CD14-positive monocyte (primary cell): ENCODE data around the gene RAB28. TPM values are rescaled to one million over a fixed set of nuclear protein-coding genes. Genes with fewer than 3 reads are reported as not detected.

Experiments
- DNase-seq, 3 donors: peaks; one replicate each; pipeline ENCODE4 v3.0.0-alpha.2; 2011 to 2022
- H2AFZ ChIP-seq: 2 replicates; pipeline ENCODE4 v1.6.0; 2012; ENCODE audit warnings: mild to moderate bottlenecking, low read depth, low read length, inconsistent platforms; ENCODE audit not compliant: insufficient read depth, poor library complexity, severe bottlenecking
- H3K27ac ChIP-seq, 2 donors: 1 replicate in 1 of 2; 2 replicates in 1 of 2; pipeline ENCODE4 v1.5.1; 2012 to 2013; ENCODE audit warnings: low read length in 2 of 2, control low read depth in 1 of 2, inconsistent platforms in 1 of 2, low read depth in 1 of 2, mild to moderate bottlenecking in 1 of 2
- H3K27me3 ChIP-seq, 2 donors: one replicate each; pipeline versions ENCODE4 v1.6.0 to v1.6.1; 2011 to 2013; ENCODE audit warnings: low read length in 2 of 2; ENCODE audit not compliant: control insufficient read depth in 2 of 2, insufficient read depth in 2 of 2
- H3K36me3 ChIP-seq, 2 donors: replicated peaks in 1 of 2; 1 replicate in 1 of 2; 2 replicates in 1 of 2; pipeline versions ENCODE4 v1.5.1 to v1.6.1; 2012 to 2013; ENCODE audit warnings: low read length in 2 of 2, control low read depth in 1 of 2, inconsistent platforms in 1 of 2, mild to moderate bottlenecking in 1 of 2; ENCODE audit not compliant: insufficient read depth in 2 of 2, control insufficient read depth in 1 of 2
- H3K4me1 ChIP-seq, 2 donors: 1 replicate in 1 of 2; 2 replicates in 1 of 2; pipeline versions ENCODE4 v1.5.1 to v1.6.1; 2012 to 2013; ENCODE audit warnings: low read length in 2 of 2, control low read depth in 1 of 2, inconsistent platforms in 1 of 2, mild to moderate bottlenecking in 1 of 2, moderate library complexity in 1 of 2; ENCODE audit not compliant: insufficient read depth in 2 of 2, control insufficient read depth in 1 of 2
- H3K4me2 ChIP-seq: replicated peaks from 2 replicates; pipeline ENCODE3; 2012; ENCODE audit warnings: low read length, moderate library complexity, mild to moderate bottlenecking; ENCODE audit not compliant: poor library complexity, severe bottlenecking; ENCODE audit errors: extremely low read depth
- H3K4me3 ChIP-seq, 3 experiments: fragments of 200-600 bp in 1 of 3; sonication (generic) in 1 of 3; replicated peaks in 1 of 3; 1 replicate in 2 of 3; 2 replicates in 1 of 3; pipeline ENCODE4 v1.5.1; 2011 to 2013; ENCODE audit warnings: low read length in 3 of 3, mild to moderate bottlenecking in 3 of 3, control low read depth in 2 of 3, low read depth in 2 of 3, inconsistent platforms in 1 of 3, moderate library complexity in 1 of 3
- H3K79me2 ChIP-seq: 2 replicates; pipeline ENCODE4 v1.6.0; 2012; ENCODE audit warnings: mild to moderate bottlenecking, control low read depth, inconsistent platforms, low read length, moderate library complexity; ENCODE audit not compliant: insufficient read depth
- H3K9ac ChIP-seq: 2 replicates; pipeline ENCODE4 v1.6.0; 2017; ENCODE audit warnings: low read length, mild to moderate bottlenecking; ENCODE audit not compliant: insufficient read depth, poor library complexity, severe bottlenecking
- H3K9me3 ChIP-seq, 2 donors: replicated peaks in 1 of 2; 1 replicate in 1 of 2; 2 replicates in 1 of 2; pipeline versions ENCODE4 v1.5.1 to v1.6.1; 2012 to 2013; ENCODE audit warnings: low read length in 2 of 2, control low read depth in 1 of 2; ENCODE audit not compliant: control insufficient read depth in 1 of 2, insufficient read depth in 1 of 2
- H4K20me1 ChIP-seq: 2 replicates; pipeline ENCODE4 v1.6.0; 2012; ENCODE audit warnings: mild to moderate bottlenecking, low read length, control low read depth, moderate library complexity; ENCODE audit not compliant: insufficient read depth
- H3K27ac Mint-ChIP-seq, 7 donors: one replicate each; pipeline ENCODE4 v1.8.0; 2020; ENCODE audit warnings: mild to moderate bottlenecking in 7 of 7, mixed read lengths in 7 of 7, moderate library complexity in 6 of 7, inconsistent platforms in 2 of 7
- H3K27me3 Mint-ChIP-seq, 3 donors: one replicate each; pipeline ENCODE4 v1.8.0; 2021 to 2022; ENCODE audit warnings: low read depth in 3 of 3, mild to moderate bottlenecking in 3 of 3, mixed read lengths in 3 of 3, moderate library complexity in 3 of 3, inconsistent platforms in 1 of 3
- H3K36me3 Mint-ChIP-seq, 2 donors: one replicate each; pipeline ENCODE4 v1.8.0; 2020; ENCODE audit warnings: mixed read lengths in 2 of 2, inconsistent platforms in 1 of 2, mild to moderate bottlenecking in 1 of 2
- H3K4me1 Mint-ChIP-seq: one replicate; pipeline ENCODE4 v1.8.0; 2020; ENCODE audit warnings: mild to moderate bottlenecking, mixed read lengths
- H3K4me3 Mint-ChIP-seq, 2 donors: one replicate each; pipeline ENCODE4 v1.8.0; 2020; ENCODE audit warnings: mild to moderate bottlenecking in 2 of 2, mixed read lengths in 2 of 2, moderate library complexity in 1 of 2
- H3K9me3 Mint-ChIP-seq, 7 donors: one replicate each; pipeline ENCODE4 v1.8.0; 2020 to 2022; ENCODE audit warnings: mixed read lengths in 7 of 7, mild to moderate bottlenecking in 6 of 7, moderate library complexity in 6 of 7, inconsistent platforms in 2 of 7
- WGBS: methylation state at CpG from one replicate; pipeline ENCODE4 v1.1.5; 2013; ENCODE audit warnings: missing lambda C conversion rate; ENCODE audit not compliant: insufficient coverage; 5-methylcytosine and 5-hydroxymethylcytosine counted together
- intact Hi-C, 2 donors: fragments of 100-400 bp; cut with micrococcal nuclease; formaldehyde crosslinking; loops; one replicate each; pipeline versions ENCODE4 v1.15.0 to v1.15.1; 2023
- polyA plus RNA-seq, 3 donors: library from polyadenylated mRNA; depleted of rRNA in 1 of 3; unstranded in 2 of 3; stranded (reverse) in 1 of 3; fragments of 300-500 nt in 2 of 3; fragments of >200 nt in 1 of 3; fragmentation: Illumina TruSeq in 2 of 3; gene quantifications; 1 replicate in 2 of 3; 2 replicates in 1 of 3; pipeline ENCODE4 v1.2.3, GENCODE V29; 2012 to 2021
- TF ChIP-seq, protein P1 (sequence below): fragments of 200-600 bp; IDR thresholded peaks from one replicate; pipeline ENCODE4 v1.8.0; 2022; ENCODE audit warnings: antibody characterized with exemption, mild to moderate bottlenecking

The RAB28 gene
- polyA plus RNA-seq, 3 donors, result 7.6 to 18.0 (median 17.8) TPM

- Histone ChIP-seq H3K79me2 (no peaks in the 10 kb centered on the region), H3K4me3 (no peak overlapping the region), H3K4me2 (no peak overlapping the region), H3K27ac (no peak overlapping the region), H3K36me3 (no peaks in the 10 kb centered on the region), H2AFZ (no peak overlapping the region), H3K27me3 (no peaks in the 10 kb centered on the region), H3K9ac (no peak overlapping the region), H3K9me3 (no peaks in the 10 kb centered on the region), H4K20me1 (no peaks in the 10 kb centered on the region), H3K4me1 (no peaks in the 10 kb centered on the region)
- WGBS, result no CpG with 5 or more reads among the region's 2 CpGs
- Mint-ChIP-seq H3K4me1 (no peaks in the 10 kb centered on the region), H3K27me3 (no peaks in the 10 kb centered on the region), H3K27ac (no peak overlapping the region), H3K9me3 (peaks cover 2 to 18% (median 8%) of the 10 kb centered on the region in 7 donors), H3K36me3 (peaks cover 0 to 4% of the 10 kb centered on the region in 2 donors), H3K4me3 (no peak overlapping the region)
- intact Hi-C loops, result no loop called here
- no peak for DNase-seq
- TF ChIP-seq, protein P1, sequence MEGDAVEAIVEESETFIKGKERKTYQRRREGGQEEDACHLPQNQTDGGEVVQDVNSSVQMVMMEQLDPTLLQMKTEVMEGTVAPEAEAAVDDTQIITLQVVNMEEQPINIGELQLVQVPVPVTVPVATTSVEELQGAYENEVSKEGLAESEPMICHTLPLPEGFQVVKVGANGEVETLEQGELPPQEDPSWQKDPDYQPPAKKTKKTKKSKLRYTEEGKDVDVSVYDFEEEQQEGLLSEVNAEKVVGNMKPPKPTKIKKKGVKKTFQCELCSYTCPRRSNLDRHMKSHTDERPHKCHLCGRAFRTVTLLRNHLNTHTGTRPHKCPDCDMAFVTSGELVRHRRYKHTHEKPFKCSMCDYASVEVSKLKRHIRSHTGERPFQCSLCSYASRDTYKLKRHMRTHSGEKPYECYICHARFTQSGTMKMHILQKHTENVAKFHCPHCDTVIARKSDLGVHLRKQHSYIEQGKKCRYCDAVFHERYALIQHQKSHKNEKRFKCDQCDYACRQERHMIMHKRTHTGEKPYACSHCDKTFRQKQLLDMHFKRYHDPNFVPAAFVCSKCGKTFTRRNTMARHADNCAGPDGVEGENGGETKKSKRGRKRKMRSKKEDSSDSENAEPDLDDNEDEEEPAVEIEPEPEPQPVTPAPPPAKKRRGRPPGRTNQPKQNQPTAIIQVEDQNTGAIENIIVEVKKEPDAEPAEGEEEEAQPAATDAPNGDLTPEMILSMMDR, result no peak
Observed at GRCh38 chr4:13403833-13404232, 80.3 kb downstream of the RAB28 start.

DNA sequence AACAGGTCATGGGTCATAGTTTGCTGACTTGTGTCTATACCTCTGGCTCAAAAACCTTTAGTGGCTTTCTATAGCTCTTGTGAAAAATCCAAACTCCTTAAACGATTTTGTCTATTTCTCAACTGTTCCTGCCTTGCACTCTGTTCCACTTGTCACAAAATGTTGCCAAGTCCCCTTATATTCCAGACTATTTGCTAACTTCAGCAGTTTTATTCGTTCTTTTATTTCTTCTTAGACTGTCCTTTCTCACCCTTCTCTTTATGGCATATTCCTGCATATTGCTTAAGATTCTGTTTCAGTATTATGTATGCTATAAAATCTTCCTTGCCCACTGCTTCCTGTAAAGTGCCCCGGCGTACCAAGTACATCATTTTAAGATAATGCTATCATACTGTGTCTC lies 80.8 kb downstream of the RAB28 start:
- Histone ChIP-seq H3K9me3 (no peaks in the 10 kb centered on the region), H4K20me1 (no peaks in the 10 kb centered on the region), H3K36me3 (no peaks in the 10 kb centered on the region), H3K4me2 (no peak overlapping the region), H3K4me1 (no peaks in the 10 kb centered on the region), H3K27me3 (no peaks in the 10 kb centered on the region), H3K79me2 (no peaks in the 10 kb centered on the region), H3K27ac (no peak overlapping the region), H3K4me3 (no peak overlapping the region), H2AFZ (no peak overlapping the region), H3K9ac (no peak overlapping the region)
- Mint-ChIP-seq H3K27me3 (no peaks in the 10 kb centered on the region), H3K36me3 (peaks cover 0 to 3% of the 10 kb centered on the region in 2 donors), H3K9me3 (peaks cover 2 to 20% (median 8%) of the 10 kb centered on the region in 7 donors), H3K4me3 (no peak overlapping the region), H3K4me1 (no peaks in the 10 kb centered on the region), H3K27ac (no peak overlapping the region)
- intact Hi-C loops, result no loop called here
- no peak for DNase-seq
- 75% methylated on average over 1 of the region's 4 CpGs for WGBS
- TF ChIP-seq, protein P1, result no peak
